HepG2 (cell line): Measurements from ENCODE around the gene ZNF48. TPM values are rescaled to one million over a fixed set of nuclear protein-coding genes. Genes with fewer than 3 reads are reported as not detected.
A peak's percentile ranks its signal among the peaks of the same experiment; 100 is the strongest.

Experiments used
- ADNP ChIP-seq: sonication (generic); formaldehyde crosslinking; IDR thresholded peaks from 2 replicates; pipeline ENCODE4 v1.4.0; 2020; ENCODE audit warnings: missing genetic modification reagents
- ATAD3A ChIP-seq: sonication (generic); formaldehyde crosslinking; IDR thresholded peaks from 2 replicates; pipeline ENCODE4 v1.4.0; 2020; ENCODE audit warnings: missing genetic modification reagents
- EHMT2 ChIP-seq: fragments of 200-600 bp; sonication (generic); IDR thresholded peaks from 2 replicates; pipeline ENCODE4 v1.7.0; 2017; ENCODE audit warnings: antibody characterized with exemption, low read depth, low read length, borderline replicate concordance
- KLF16 ChIP-seq, 2 experiments: sonication (generic) in 1 of 2; formaldehyde crosslinking in 1 of 2; IDR thresholded peaks; 2 replicates each; pipeline versions ENCODE4 v1.6.1 to v1.8.0; 2016 to 2023; ENCODE audit warnings: missing genetic modification reagents in 2 of 2, missing compliant biosample characterization in 1 of 2
- MIER3 ChIP-seq: IDR thresholded peaks from 2 replicates; pipeline ENCODE4 v1.6.1; 2016; ENCODE audit warnings: missing compliant biosample characterization, borderline replicate concordance
- MXD4 ChIP-seq: IDR thresholded peaks from 2 replicates; pipeline ENCODE4 v1.6.1; 2016; ENCODE audit warnings: mild to moderate bottlenecking, missing biosample characterization, missing genetic modification reagents
- NFATC3 ChIP-seq: sonication (generic); formaldehyde crosslinking; IDR thresholded peaks from 2 replicates; pipeline ENCODE4 v1.5.1; 2020; ENCODE audit warnings: mild to moderate bottlenecking, missing genetic modification reagents
- PRMT3 ChIP-seq: sonication (generic); formaldehyde crosslinking; IDR thresholded peaks from 2 replicates; pipeline ENCODE4 v1.8.1; 2022; ENCODE audit warnings: low read depth, mild to moderate bottlenecking, moderate library complexity, missing genetic modification reagents, borderline replicate concordance
- RBM39 ChIP-seq: fragments of 200-400 bp; formaldehyde crosslinking; IDR thresholded peaks from one replicate; pipeline ENCODE4 v1.6.1; 2018; ENCODE audit warnings: antibody characterized with exemption, mild to moderate bottlenecking, low read depth, low read length; ENCODE audit not compliant: poor library complexity, severe bottlenecking
- REXO4 ChIP-seq: sonication (generic); formaldehyde crosslinking; IDR thresholded peaks from 2 replicates; pipeline ENCODE4 v1.8.0; 2022; ENCODE audit warnings: missing genetic modification reagents, mild to moderate bottlenecking, borderline replicate concordance
- TOE1 ChIP-seq: sonication (generic); formaldehyde crosslinking; IDR thresholded peaks from 2 replicates; pipeline ENCODE4 v1.4.0; 2020; ENCODE audit warnings: mild to moderate bottlenecking, missing genetic modification reagents
- TRIM24 ChIP-seq: sonication (generic); formaldehyde crosslinking; IDR thresholded peaks from 2 replicates; pipeline ENCODE4 v1.8.0; 2022; ENCODE audit warnings: mild to moderate bottlenecking, missing genetic modification reagents
- ZC3H13 ChIP-seq: sonication (generic); formaldehyde crosslinking; IDR thresholded peaks from 2 replicates; pipeline ENCODE4 v1.8.1; 2023; ENCODE audit warnings: mild to moderate bottlenecking, missing genetic modification reagents, moderate library complexity
- ZMAT3 ChIP-seq: sonication (generic); formaldehyde crosslinking; conservative IDR thresholded peaks from 2 replicates; pipeline ENCODE4 v1.7.0; 2021; ENCODE audit warnings: missing genetic modification reagents
- ZNF251 ChIP-seq: sonication (generic); formaldehyde crosslinking; IDR thresholded peaks from 2 replicates; pipeline ENCODE4 v1.9.0; 2021; ENCODE audit warnings: mild to moderate bottlenecking, missing genetic modification reagents
- ZNF3 ChIP-seq: IDR thresholded peaks from 2 replicates; pipeline ENCODE4 v1.7.0; 2017; ENCODE audit warnings: inconsistent platforms
- ZNF326 ChIP-seq: sonication (generic); formaldehyde crosslinking; IDR thresholded peaks from 2 replicates; pipeline ENCODE4 v1.4.0; 2020; ENCODE audit warnings: missing genetic modification reagents, borderline replicate concordance
- ZNF337 ChIP-seq: sonication (generic); formaldehyde crosslinking; IDR thresholded peaks from 2 replicates; pipeline ENCODE4 v1.5.1; 2020; ENCODE audit warnings: missing genetic modification reagents, low read depth, mild to moderate bottlenecking, borderline replicate concordance
- ZNF496 ChIP-seq: sonication (generic); formaldehyde crosslinking; IDR thresholded peaks from 2 replicates; pipeline ENCODE4 v1.8.1; 2023; ENCODE audit warnings: mild to moderate bottlenecking, moderate library complexity, missing genetic modification reagents; ENCODE audit not compliant: insufficient replicate concordance
- ZNF660 ChIP-seq: sonication (generic); formaldehyde crosslinking; IDR thresholded peaks from 2 replicates; pipeline ENCODE4 v1.5.1; 2020; ENCODE audit warnings: mild to moderate bottlenecking, low read depth, missing genetic modification reagents, borderline replicate concordance
- ZNF781 ChIP-seq: sonication (generic); formaldehyde crosslinking; IDR thresholded peaks from 2 replicates; pipeline ENCODE4 v1.5.1; 2020; ENCODE audit warnings: borderline replicate concordance, mild to moderate bottlenecking, missing genetic modification reagents; ENCODE audit errors: not compliant biosample characterization
- ZNF782 ChIP-seq: sonication (generic); formaldehyde crosslinking; IDR thresholded peaks from 2 replicates; pipeline ENCODE4 v1.4.0; 2020; ENCODE audit warnings: missing genetic modification reagents, mild to moderate bottlenecking, borderline replicate concordance
- polyA plus RNA-seq, 8 experiments: library from polyadenylated mRNA; depleted of rRNA in 3 of 8; stranded (reverse) in 7 of 8; unstranded in 1 of 8; fragments of >200 nt; fragmentation: Illumina TruSeq in 4 of 8; extraction: Trizol in 4 of 8; gene quantifications; 2 replicates each; pipeline versions ENCODE4 v1.2.1 to v1.2.3, GENCODE V29; 2011 to 2016; ENCODE audit warnings: low read depth in 4 of 8, missing spikeins in 1 of 8, mixed read lengths in 1 of 8; ENCODE audit not compliant: insufficient read depth in 1 of 8
- total RNA-seq, 5 experiments: library from RNA; depleted of rRNA; stranded (reverse); fragments of >200 nt; fragmentation: Illumina TruSeq; extraction: Trizol; gene quantifications; 2 replicates each; pipeline ENCODE4 v1.2.3, GENCODE V29; 2016; ENCODE audit warnings: low read depth in 1 of 5
- TF ChIP-seq, protein P1 (sequence below): sonication (generic); formaldehyde crosslinking; conservative IDR thresholded peaks from 2 replicates; pipeline ENCODE4 v1.8.1; 2023; ENCODE audit warnings: missing genetic modification reagents
- TF ChIP-seq, protein P2 (sequence below): sonication (generic); formaldehyde crosslinking; conservative IDR thresholded peaks from 2 replicates; pipeline ENCODE4 v1.4.0; 2020; ENCODE audit warnings: missing genetic modification reagents

ZNF48 gene
- total and polyA plus RNA-seq, 2 of the 13 experiments (the other 11 are each of a cell fraction or from before 2014, with no cell fraction given) = 9.9 to 12.3 TPM

DNA sequence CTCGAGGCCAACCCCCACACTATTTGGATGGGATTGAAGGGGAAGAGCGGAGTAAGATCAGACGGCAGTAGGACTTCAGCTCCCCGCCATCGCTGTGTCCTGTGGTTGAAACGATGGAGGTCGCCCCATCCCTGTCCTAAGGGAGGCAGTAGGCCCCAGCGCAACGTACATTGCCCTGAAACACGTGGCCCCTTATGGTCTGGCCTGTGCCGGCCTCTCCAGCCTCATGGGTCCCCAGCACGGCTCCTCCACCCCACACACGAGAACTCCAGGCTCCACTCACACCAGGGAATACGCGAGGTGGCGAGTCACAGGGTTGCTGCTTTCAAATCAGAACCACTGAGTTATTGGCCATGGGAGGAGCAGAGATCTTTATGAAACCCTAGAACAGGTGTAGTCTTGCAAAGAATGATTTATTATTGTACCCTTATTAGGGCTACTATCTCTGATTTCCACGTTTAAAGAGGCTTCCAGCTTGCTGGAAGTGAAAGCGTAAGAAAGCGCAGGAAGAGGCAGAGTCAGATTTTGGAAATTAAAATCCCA lies 35.3 kb downstream of the ZNF48 start (continued):
- TF ChIP-seq, protein P1, sequence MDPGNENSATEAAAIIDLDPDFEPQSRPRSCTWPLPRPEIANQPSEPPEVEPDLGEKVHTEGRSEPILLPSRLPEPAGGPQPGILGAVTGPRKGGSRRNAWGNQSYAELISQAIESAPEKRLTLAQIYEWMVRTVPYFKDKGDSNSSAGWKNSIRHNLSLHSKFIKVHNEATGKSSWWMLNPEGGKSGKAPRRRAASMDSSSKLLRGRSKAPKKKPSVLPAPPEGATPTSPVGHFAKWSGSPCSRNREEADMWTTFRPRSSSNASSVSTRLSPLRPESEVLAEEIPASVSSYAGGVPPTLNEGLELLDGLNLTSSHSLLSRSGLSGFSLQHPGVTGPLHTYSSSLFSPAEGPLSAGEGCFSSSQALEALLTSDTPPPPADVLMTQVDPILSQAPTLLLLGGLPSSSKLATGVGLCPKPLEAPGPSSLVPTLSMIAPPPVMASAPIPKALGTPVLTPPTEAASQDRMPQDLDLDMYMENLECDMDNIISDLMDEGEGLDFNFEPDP = peak; percentile 95; the same call in 1 of the 2 replicates
- TF ChIP-seq EHMT2 (no peak), ADNP (CRISPR knock-in tag) (no peak), NFATC3 (CRISPR knock-in tag) (0 out of 2 replicates have a peak, but pooled peaks have one; percentile 29), ZNF660 (peak; percentile 60; the same call in 1 of the 2 replicates), TRIM24 (CRISPR knock-in tag) (no peak), ZNF782 (CRISPR knock-in tag) (peak; percentile 89; the same call in 1 of the 2 replicates), ZNF337 (CRISPR knock-in tag) (no peak; the same call in 1 of the 2 replicates), RBM39 (no peak), ZNF251 (CRISPR knock-in tag) (no peak), ZC3H13 (0 out of 2 replicates have a peak, but pooled peaks have one; percentile 17), REXO4 (peak; percentile 76; the same call in 1 of the 2 replicates), ZMAT3 (no peak), MIER3 (no peak; the same call in 1 of the 2 replicates), ZNF326 (no peak), ATAD3A (no peak), ZNF3 (CRISPR knock-in tag) (0 out of 2 replicates have a peak, but pooled peaks have one; percentile 28), KLF16 (CRISPR knock-in tag; IDR thresholded peaks at IDR 0.05) (peak; percentile 27 to 62; a peak in 2 of 4 replicates), ZNF496 (CRISPR knock-in tag) (no peak), ZNF781 (no peak), PRMT3 (CRISPR knock-in tag) (no peak), MXD4 (CRISPR knock-in tag) (peak; percentile 70; the same call in 1 of the 2 replicates), TOE1 (CRISPR knock-in tag) (no peak; the same call in 1 of the 2 replicates)
- TF ChIP-seq, protein P2, sequence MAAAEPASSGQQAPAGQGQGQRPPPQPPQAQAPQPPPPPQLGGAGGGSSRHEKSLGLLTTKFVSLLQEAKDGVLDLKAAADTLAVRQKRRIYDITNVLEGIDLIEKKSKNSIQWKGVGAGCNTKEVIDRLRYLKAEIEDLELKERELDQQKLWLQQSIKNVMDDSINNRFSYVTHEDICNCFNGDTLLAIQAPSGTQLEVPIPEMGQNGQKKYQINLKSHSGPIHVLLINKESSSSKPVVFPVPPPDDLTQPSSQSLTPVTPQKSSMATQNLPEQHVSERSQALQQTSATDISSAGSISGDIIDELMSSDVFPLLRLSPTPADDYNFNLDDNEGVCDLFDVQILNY (CRISPR knock-in tag) = no peak
